A673 (cell line): Measurements from ENCODE around the gene DCAF15.

ENCODE experiments used
- CTCF ChIP-seq: fragments of 300-800, 200-600 bp; sonication (generic); conservative IDR thresholded peaks from 2 replicates; pipeline ENCODE4 v1.5.1; 2017; ENCODE audit warnings: low read depth, mild to moderate bottlenecking, antibody characterized with exemption, low read length, moderate library complexity, mixed read lengths
- EZH2 ChIP-seq: fragments of 200-600 bp; sonication (generic); IDR thresholded peaks from 2 replicates; pipeline ENCODE4 v1.6.1; 2017; ENCODE audit warnings: borderline replicate concordance, low read depth, mild to moderate bottlenecking, mixed read lengths, antibody characterized with exemption, low read length; ENCODE audit not compliant: poor library complexity, severe bottlenecking

GRCh38 chr19:14006766-14007562 lies 54.7 kb downstream of the DCAF15 start:
- TF ChIP-seq CTCF (no peak), EZH2 (no peak)
